Osteocyte (in vitro differentiated cells): ENCODE data around the gene ZNF800. TPM values are rescaled to one million over a fixed set of nuclear protein-coding genes. Genes with fewer than 3 reads are reported as not detected.

Experiments used
- DNase-seq: peaks from one replicate; pipeline ENCODE4 v3.0.0; 2021; ENCODE audit warnings: mixed read lengths; ENCODE audit not compliant: unreplicated experiment; ENCODE audit errors: extremely low spot score
- H3K27ac Mint-ChIP-seq: one replicate; pipeline ENCODE4 v1.8.0; 2021; ENCODE audit warnings: mild to moderate bottlenecking, mixed read lengths; ENCODE audit not compliant: unreplicated experiment
- H3K27me3 Mint-ChIP-seq: one replicate; pipeline ENCODE4 v1.8.0; 2021; ENCODE audit warnings: mixed read lengths; ENCODE audit not compliant: unreplicated experiment
- H3K36me3 Mint-ChIP-seq: one replicate; pipeline ENCODE4 v1.8.0; 2021; ENCODE audit warnings: mixed read lengths; ENCODE audit not compliant: unreplicated experiment
- H3K4me1 Mint-ChIP-seq: one replicate; pipeline ENCODE4 v1.8.0; 2021; ENCODE audit warnings: mixed read lengths; ENCODE audit not compliant: unreplicated experiment
- H3K4me3 Mint-ChIP-seq: one replicate; pipeline ENCODE4 v1.8.0; 2021; ENCODE audit warnings: mild to moderate bottlenecking, moderate library complexity, mixed read lengths; ENCODE audit not compliant: unreplicated experiment
- H3K9me3 Mint-ChIP-seq: one replicate; pipeline ENCODE4 v1.8.0; 2021; ENCODE audit warnings: mixed read lengths; ENCODE audit not compliant: unreplicated experiment
- total RNA-seq: library from RNA; stranded (reverse); gene quantifications from 2 replicates; pipeline ENCODE4 v1.2.1, GENCODE V29; 2021
- TF ChIP-seq, protein P1 (sequence below): fragments of 200-600 bp; sonication (generic); IDR thresholded peaks from 2 replicates; pipeline ENCODE4 v1.5.0; 2021; ENCODE audit warnings: antibody characterized with exemption, mild to moderate bottlenecking, moderate library complexity

Gene ZNF800
- total RNA-seq, 1 donor from 2014 or later = 27.7 TPM

DNA sequence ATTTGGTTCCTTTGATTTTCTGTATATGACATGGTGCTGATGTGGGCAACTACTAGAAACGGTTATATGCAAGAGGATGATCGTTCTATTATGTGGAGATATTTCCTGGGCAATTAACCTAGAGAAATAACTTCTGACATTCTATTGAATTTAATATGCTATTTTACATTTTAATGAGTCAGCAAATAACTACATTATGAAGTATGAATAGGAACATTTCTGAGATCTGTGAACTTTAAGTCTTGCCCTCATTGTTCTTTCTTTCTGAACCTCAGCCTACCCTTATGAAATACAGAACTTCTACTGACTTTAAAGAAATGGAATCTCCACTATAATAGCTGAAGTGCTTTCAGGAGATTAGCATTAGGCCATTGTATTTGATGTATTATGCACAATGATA lies 59.6 kb downstream of the ZNF800 start:
- no peak for DNase-seq
- no peaks in the 10 kb centered on the region for H3K9me3 Mint-ChIP-seq
- no peak overlapping the region for H3K4me3 Mint-ChIP-seq
- no peak overlapping the region for H3K27ac Mint-ChIP-seq
- TF ChIP-seq, protein P1, sequence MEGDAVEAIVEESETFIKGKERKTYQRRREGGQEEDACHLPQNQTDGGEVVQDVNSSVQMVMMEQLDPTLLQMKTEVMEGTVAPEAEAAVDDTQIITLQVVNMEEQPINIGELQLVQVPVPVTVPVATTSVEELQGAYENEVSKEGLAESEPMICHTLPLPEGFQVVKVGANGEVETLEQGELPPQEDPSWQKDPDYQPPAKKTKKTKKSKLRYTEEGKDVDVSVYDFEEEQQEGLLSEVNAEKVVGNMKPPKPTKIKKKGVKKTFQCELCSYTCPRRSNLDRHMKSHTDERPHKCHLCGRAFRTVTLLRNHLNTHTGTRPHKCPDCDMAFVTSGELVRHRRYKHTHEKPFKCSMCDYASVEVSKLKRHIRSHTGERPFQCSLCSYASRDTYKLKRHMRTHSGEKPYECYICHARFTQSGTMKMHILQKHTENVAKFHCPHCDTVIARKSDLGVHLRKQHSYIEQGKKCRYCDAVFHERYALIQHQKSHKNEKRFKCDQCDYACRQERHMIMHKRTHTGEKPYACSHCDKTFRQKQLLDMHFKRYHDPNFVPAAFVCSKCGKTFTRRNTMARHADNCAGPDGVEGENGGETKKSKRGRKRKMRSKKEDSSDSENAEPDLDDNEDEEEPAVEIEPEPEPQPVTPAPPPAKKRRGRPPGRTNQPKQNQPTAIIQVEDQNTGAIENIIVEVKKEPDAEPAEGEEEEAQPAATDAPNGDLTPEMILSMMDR = no peak
- H3K27me3 Mint-ChIP-seq = peaks cover 39% of the 10 kb centered on the region
- no peaks in the 10 kb centered on the region for H3K36me3 Mint-ChIP-seq
- no peaks in the 10 kb centered on the region for H3K4me1 Mint-ChIP-seq

- H3K4me3 Mint-ChIP-seq = no peak overlapping the region
- H3K9me3 Mint-ChIP-seq = no peaks in the 10 kb centered on the region
- H3K27me3 Mint-ChIP-seq = peaks cover 40% of the 10 kb centered on the region
- H3K4me1 Mint-ChIP-seq = no peaks in the 10 kb centered on the region
- no peak for DNase-seq
- no peaks in the 10 kb centered on the region for H3K36me3 Mint-ChIP-seq
- H3K27ac Mint-ChIP-seq = no peak overlapping the region
- TF ChIP-seq, protein P1 = no peak
Observed at GRCh38 chr7:127330070-127330469, 62.4 kb downstream of the ZNF800 start.

- H3K27ac Mint-ChIP-seq = no peak overlapping the region
- no peak for DNase-seq
- H3K9me3 Mint-ChIP-seq = no peaks in the 10 kb centered on the region
- H3K4me1 Mint-ChIP-seq = no peaks in the 10 kb centered on the region
- H3K27me3 Mint-ChIP-seq = peaks cover 28% of the 10 kb centered on the region
- H3K4me3 Mint-ChIP-seq = no peak overlapping the region
- no peaks in the 10 kb centered on the region for H3K36me3 Mint-ChIP-seq
- TF ChIP-seq, protein P1 = no peak
Observed at GRCh38 chr7:127322832-127323493, 69.5 kb downstream of the ZNF800 start.

GRCh38 chr7:127322351-127322750 lies 70.2 kb downstream of the ZNF800 start:
- Mint-ChIP-seq H3K9me3 (no peaks in the 10 kb centered on the region), H3K27ac (no peak overlapping the region), H3K4me1 (no peaks in the 10 kb centered on the region), H3K27me3 (peaks cover 23% of the 10 kb centered on the region), H3K4me3 (no peak overlapping the region), H3K36me3 (no peaks in the 10 kb centered on the region)
- no peak for DNase-seq
- TF ChIP-seq, protein P1 = no peak

DNA sequence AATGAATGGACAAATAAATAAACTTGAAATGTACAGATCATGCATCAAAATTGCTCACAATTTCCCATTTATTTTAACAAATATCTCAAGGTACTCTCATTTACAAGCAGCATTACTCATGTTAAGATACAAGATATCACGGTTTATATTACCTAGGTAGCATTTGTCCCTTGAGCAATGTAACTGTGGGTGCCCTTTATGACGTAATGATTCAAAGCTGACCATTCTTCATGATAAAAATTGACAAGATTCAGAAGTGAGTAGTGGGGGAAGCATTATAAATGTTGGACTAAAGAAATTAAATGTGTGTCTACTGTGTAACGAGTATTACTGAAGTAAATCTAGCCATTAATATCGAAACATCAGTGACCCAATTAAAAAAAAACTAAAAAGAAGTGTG lies 71.5 kb downstream of the ZNF800 start:
- H3K4me3 Mint-ChIP-seq = no peak overlapping the region
- no peaks in the 10 kb centered on the region for H3K36me3 Mint-ChIP-seq
- no peak overlapping the region for H3K27ac Mint-ChIP-seq
- H3K27me3 Mint-ChIP-seq = peaks cover 20% of the 10 kb centered on the region
- no peaks in the 10 kb centered on the region for H3K4me1 Mint-ChIP-seq
- H3K9me3 Mint-ChIP-seq = no peaks in the 10 kb centered on the region
- no peak for DNase-seq
- TF ChIP-seq, protein P1 = no peak

Other genes with a start within 250 kb of the ZNF800 start
- 0.51 and 0.86 TPM in 2 replicates for gene GRM8, start 139.8 kb downstream of the ZNF800 start, total RNA-seq
- gene GCC1, start 192.9 kb upstream of the ZNF800 start, total RNA-seq = 20.2 and 20.7 TPM in 2 replicates
- 179 and 191 TPM in 2 replicates for gene ARF5, start 195.7 kb upstream of the ZNF800 start, total RNA-seq
- gene FSCN3, start 201.0 kb upstream of the ZNF800 start, total RNA-seq = 0.91 and 1.2 TPM in 2 replicates
- not detected in 2 replicates for gene PAX4, start 225.4 kb upstream of the ZNF800 start, total RNA-seq